Type B pancreatic cell (in vitro differentiated cells): ENCODE data around the gene TP53RK. TPM values are rescaled to one million over a fixed set of nuclear protein-coding genes. Genes with fewer than 3 reads are reported as not detected.

Experiments used
- DNase-seq: peaks from one replicate; pipeline ENCODE4 v3.0.0; 2021; ENCODE audit warnings: mixed read lengths; ENCODE audit not compliant: unreplicated experiment; ENCODE audit errors: extremely low spot score
- H3K27ac Mint-ChIP-seq: 2 replicates; pipeline ENCODE4 v1.8.0; 2021; ENCODE audit warnings: mild to moderate bottlenecking, mixed read lengths
- H3K27me3 Mint-ChIP-seq: 2 replicates; pipeline ENCODE4 v1.8.0; 2021; ENCODE audit warnings: mixed read lengths
- H3K36me3 Mint-ChIP-seq: 2 replicates; pipeline ENCODE4 v1.8.0; 2021; ENCODE audit warnings: mixed read lengths
- H3K4me1 Mint-ChIP-seq: one replicate; pipeline ENCODE4 v1.8.0; 2021; ENCODE audit warnings: mixed read lengths; ENCODE audit not compliant: unreplicated experiment
- H3K4me3 Mint-ChIP-seq: 2 replicates; pipeline ENCODE4 v1.8.0; 2021; ENCODE audit warnings: mild to moderate bottlenecking, mixed read lengths
- H3K9me3 Mint-ChIP-seq: 2 replicates; pipeline ENCODE4 v1.8.0; 2021; ENCODE audit warnings: mixed read lengths
- total RNA-seq: library from RNA; stranded (reverse); gene quantifications from 2 replicates; pipeline ENCODE4 v1.2.1, GENCODE V29; 2021; ENCODE audit warnings: low replicate concordance
- TF ChIP-seq, protein P1 (sequence below): fragments of 200-600 bp; sonication (generic); conservative IDR thresholded peaks from 2 replicates; pipeline ENCODE4 v1.5.0; 2021; ENCODE audit warnings: antibody characterized with exemption, mild to moderate bottlenecking

Gene TP53RK
- total RNA-seq, 1 donor from 2014 or later = 13.6 TPM

DNA sequence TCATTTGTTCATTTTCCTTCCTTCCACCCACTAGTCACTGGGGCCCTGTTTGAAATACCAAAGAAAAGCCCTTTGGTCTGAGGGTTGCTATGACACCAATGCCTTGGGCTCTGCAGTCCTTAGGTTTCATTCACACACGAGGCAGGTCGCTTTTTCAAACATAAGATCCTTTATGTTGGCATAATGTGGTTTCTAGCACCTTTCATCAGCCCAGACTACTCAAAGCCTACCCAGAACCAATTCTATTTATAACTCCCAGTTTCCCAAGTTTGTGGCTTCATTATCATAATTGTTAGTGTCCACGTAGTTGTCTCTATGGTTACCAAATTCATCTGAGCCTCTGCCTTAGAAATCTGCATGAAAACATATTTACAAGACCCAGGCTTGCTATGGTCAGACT lies 6.6 kb upstream of the TP53RK start:
- peaks cover 20% of the 10 kb centered on the region for H3K4me1 Mint-ChIP-seq
- no peaks in the 10 kb centered on the region for H3K36me3 Mint-ChIP-seq
- TF ChIP-seq, protein P1, sequence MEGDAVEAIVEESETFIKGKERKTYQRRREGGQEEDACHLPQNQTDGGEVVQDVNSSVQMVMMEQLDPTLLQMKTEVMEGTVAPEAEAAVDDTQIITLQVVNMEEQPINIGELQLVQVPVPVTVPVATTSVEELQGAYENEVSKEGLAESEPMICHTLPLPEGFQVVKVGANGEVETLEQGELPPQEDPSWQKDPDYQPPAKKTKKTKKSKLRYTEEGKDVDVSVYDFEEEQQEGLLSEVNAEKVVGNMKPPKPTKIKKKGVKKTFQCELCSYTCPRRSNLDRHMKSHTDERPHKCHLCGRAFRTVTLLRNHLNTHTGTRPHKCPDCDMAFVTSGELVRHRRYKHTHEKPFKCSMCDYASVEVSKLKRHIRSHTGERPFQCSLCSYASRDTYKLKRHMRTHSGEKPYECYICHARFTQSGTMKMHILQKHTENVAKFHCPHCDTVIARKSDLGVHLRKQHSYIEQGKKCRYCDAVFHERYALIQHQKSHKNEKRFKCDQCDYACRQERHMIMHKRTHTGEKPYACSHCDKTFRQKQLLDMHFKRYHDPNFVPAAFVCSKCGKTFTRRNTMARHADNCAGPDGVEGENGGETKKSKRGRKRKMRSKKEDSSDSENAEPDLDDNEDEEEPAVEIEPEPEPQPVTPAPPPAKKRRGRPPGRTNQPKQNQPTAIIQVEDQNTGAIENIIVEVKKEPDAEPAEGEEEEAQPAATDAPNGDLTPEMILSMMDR = no peak
- no peak for DNase-seq
- no peak overlapping the region for H3K4me3 Mint-ChIP-seq
- peak overlapping the region; percentile 44 for H3K27ac Mint-ChIP-seq
- H3K9me3 Mint-ChIP-seq = no peaks in the 10 kb centered on the region
- peaks cover 5% of the 10 kb centered on the region for H3K27me3 Mint-ChIP-seq

DNA sequence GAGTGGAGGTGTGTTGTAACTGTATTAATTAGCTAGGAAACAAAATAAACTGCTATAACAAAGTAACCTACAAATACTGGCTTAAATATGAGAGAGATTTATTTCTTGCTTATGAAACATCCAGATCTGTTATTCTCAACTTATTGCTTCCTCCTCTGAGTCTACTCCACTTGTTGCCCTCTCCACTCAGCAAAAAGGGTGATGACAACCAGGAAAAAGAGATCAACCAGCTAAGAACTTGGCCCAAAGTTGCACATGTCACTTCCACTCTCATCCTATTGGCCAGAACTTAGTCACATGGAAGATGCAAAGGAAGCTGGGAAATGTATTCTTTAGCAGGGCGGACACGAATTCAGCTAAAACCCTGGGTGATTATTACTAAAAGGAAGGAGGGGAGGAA lies 5.2 kb upstream of the TP53RK start:
- H3K4me1 Mint-ChIP-seq = peaks cover 20% of the 10 kb centered on the region
- no peak overlapping the region for H3K27ac Mint-ChIP-seq
- H3K4me3 Mint-ChIP-seq = no peak overlapping the region
- TF ChIP-seq, protein P1 = no peak
- no peaks in the 10 kb centered on the region for H3K36me3 Mint-ChIP-seq
- H3K27me3 Mint-ChIP-seq = no peaks in the 10 kb centered on the region
- DNase-seq = no peak
- H3K9me3 Mint-ChIP-seq = no peaks in the 10 kb centered on the region

DNA sequence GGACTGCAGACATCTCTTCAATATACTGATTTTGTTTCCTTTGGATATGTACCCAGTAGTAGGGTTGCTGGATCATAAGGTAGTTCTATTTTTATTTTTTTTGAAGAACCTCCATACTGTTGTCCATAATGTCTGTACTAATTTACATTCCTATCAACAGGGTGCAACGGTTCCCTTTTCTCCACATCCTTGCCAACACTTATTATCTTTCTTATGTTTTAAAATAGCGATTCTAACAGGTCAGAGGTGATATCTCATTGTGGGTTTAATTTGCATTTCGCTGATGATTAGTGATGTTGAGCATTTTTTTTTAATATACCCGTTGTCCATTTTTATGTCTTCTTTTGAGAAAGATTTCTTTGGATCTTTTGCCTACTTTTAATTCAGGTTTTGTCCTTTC lies 2.0 kb upstream of the TP53RK start:
- Mint-ChIP-seq H3K9me3 (no peaks in the 10 kb centered on the region), H3K4me1 (peaks cover 15% of the 10 kb centered on the region), H3K4me3 (peak overlapping the region; percentile 60), H3K36me3 (peaks cover 6% of the 10 kb centered on the region), H3K27ac (no peak overlapping the region), H3K27me3 (no peaks in the 10 kb centered on the region)
- TF ChIP-seq, protein P1 = no peak
- DNase-seq = no peak

DNA sequence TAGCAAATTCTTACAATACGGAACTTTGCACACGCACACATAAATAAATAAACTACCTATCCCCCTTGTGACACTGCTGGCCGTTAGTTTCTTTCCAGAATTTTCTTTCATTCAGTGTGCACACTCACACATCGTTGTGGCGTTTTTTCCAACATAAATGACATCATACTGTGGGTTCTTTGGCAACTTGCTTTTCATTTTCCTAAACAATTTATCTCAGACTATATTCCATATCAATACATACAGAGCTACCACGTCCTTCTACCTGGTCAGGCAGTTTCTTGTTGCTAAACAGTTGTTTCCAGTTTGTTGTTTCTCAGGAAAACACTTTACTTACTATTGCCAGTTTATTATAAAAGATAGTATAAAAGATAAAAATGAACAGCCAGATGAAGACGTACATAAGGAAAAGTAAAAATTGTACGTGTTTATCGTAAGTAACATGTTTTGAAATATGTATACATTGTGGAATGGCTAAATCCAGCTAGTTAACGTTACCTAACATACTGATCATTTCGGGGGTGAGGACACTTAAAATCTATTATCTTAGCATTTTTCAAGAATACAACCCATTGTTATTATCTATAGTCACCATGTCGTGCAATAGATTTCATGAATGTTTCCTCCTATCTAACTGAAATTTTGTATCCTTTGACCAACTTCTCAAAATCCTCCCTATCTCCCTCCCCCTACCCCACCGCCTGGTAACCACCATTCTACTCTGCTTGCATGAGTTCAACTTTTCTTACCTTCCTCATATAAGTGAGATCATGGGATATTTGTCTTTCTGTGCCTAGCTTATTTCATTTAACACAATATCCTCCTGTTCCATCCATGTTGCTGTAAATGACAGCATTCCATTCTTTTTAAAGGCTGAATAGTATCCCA lies 1.2 kb upstream of the TP53RK start:
- Mint-ChIP-seq H3K27me3 (no peaks in the 10 kb centered on the region), H3K36me3 (peaks cover 11% of the 10 kb centered on the region), H3K9me3 (no peaks in the 10 kb centered on the region), H3K4me3 (peak overlapping the region; percentile 93), H3K27ac (peak overlapping the region; percentile 95), H3K4me1 (peaks cover 8% of the 10 kb centered on the region)
- TF ChIP-seq, protein P1 = no peak
- DNase-seq = no peak

DNA sequence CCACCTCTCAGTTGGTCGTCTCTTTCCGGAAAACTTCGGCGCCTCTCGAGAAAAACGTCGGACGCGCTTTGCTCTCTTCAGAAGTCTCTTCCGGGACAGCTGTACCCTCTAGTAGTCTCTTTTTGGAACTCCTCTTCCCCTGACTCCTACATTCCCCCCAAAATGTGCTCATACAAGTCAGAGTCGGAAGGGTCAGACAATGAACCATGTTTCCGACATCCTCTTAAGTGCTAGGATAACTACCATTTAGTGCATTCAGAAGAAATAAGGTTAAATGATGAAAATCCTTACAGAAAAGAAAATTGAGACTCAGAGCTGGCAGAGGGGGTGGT lies 476 bp upstream of the TP53RK start:
- no peaks in the 10 kb centered on the region for H3K27me3 Mint-ChIP-seq
- H3K36me3 Mint-ChIP-seq = peaks cover 16% of the 10 kb centered on the region
- H3K9me3 Mint-ChIP-seq = no peaks in the 10 kb centered on the region
- peaks cover 6% of the 10 kb centered on the region for H3K4me1 Mint-ChIP-seq
- peak overlapping the region; percentile 95 for H3K27ac Mint-ChIP-seq
- TF ChIP-seq, protein P1 = no peak
- peak overlapping the region; percentile 93 for H3K4me3 Mint-ChIP-seq
- no peak for DNase-seq
